Neural cell (in vitro differentiated cells): Measurements from ENCODE around the gene RAET1E.

ENCODE experiments used
- POLR2AphosphoS5 ChIP-seq: IDR thresholded peaks from 2 replicates; pipeline ENCODE4 v1.6.1; 2012
- TAF1 ChIP-seq: IDR thresholded peaks from 2 replicates; pipeline ENCODE4 v1.6.1; 2012; ENCODE audit warnings: low read depth
- TF ChIP-seq, protein P1 (sequence below): fragments of 450-650 bp; IDR thresholded peaks from 2 replicates; pipeline ENCODE4 v1.5.1; 2014; ENCODE audit warnings: antibody characterized with exemption, mild to moderate bottlenecking, moderate library complexity; ENCODE audit not compliant: poor library complexity, severe bottlenecking

DNA sequence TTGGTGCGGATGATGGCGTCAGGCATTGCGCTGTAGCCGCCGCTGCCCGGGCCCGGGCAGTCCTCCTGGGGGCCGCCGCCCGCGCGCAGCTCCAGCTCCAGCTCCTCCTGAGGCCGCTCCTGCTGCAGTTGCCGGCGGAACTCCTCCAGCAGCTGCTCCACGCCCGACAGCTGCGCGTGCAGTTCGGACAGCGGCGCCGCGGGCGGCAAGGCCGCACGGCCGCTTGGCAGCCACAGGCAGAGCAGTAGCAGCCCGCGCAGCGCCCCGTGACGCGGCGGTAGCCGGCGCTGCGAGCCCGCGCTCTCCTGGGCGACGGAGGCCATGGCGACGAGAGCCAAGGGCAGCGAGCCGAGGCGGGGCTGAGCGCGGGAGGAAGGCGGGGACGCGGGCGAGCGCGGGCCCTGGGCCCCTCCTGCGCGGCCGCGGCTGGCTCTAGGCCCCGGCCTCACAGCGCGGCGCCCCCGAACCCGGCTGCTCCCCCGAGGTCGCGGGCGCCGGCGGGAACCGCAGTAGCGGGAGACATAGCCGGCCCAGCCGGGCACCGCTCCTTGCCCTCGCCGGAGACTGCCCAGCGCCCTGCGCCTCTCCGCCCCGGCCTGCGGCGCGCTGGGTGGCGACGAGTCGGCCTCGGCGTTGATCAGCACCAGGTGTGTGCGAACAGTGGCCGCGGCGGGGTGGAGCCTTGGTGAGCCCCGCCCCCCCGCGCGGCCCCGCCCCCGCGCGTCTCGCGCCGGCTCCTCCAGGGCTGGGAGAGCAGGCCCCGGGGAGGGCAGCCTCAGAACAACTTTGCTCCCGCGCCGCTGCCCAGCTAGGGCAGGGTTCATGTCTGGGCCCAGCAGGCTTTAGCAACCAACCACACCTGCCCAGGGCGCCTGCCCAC, 34.0 kb downstream of the RAET1E start, which contains the start of gene LRP11:
- TF ChIP-seq, protein P1, sequence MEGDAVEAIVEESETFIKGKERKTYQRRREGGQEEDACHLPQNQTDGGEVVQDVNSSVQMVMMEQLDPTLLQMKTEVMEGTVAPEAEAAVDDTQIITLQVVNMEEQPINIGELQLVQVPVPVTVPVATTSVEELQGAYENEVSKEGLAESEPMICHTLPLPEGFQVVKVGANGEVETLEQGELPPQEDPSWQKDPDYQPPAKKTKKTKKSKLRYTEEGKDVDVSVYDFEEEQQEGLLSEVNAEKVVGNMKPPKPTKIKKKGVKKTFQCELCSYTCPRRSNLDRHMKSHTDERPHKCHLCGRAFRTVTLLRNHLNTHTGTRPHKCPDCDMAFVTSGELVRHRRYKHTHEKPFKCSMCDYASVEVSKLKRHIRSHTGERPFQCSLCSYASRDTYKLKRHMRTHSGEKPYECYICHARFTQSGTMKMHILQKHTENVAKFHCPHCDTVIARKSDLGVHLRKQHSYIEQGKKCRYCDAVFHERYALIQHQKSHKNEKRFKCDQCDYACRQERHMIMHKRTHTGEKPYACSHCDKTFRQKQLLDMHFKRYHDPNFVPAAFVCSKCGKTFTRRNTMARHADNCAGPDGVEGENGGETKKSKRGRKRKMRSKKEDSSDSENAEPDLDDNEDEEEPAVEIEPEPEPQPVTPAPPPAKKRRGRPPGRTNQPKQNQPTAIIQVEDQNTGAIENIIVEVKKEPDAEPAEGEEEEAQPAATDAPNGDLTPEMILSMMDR, result no peak
- TF ChIP-seq POLR2AphosphoS5 (peak; percentile 91), TAF1 (peak; percentile 1)
